OCI-LY3 (cell line): Measurements from ENCODE around the gene AFAP1L1.

Source experiments
- H2AFZ ChIP-seq: fragments of 200-600, 300-600 bp; shearing (Covaris generic); 2 replicates; pipeline ENCODE4 v1.6.0; 2014; ENCODE audit warnings: antibody characterized with exemption, low read depth, low read length
- H3K27ac ChIP-seq: fragments of 200-600, 300-600 bp; sonication (generic); 2 replicates; pipeline ENCODE4 v1.5.1; 2014; ENCODE audit warnings: mild to moderate bottlenecking, low read length, moderate library complexity, mixed read lengths
- H3K27me3 ChIP-seq: fragments of 200-600, 300-600 bp; sonication (generic); 2 replicates; pipeline ENCODE4 v1.6.1; 2014; ENCODE audit warnings: low read depth, low read length, mixed read lengths
- H3K36me3 ChIP-seq: fragments of 200-600, 300-600 bp; sonication (generic); replicated peaks from 2 replicates; pipeline ENCODE3; 2014; ENCODE audit warnings: low read depth, low read length, mixed read lengths
- H3K4me1 ChIP-seq: fragments of 300-600, 200-600 bp; sonication (generic); 2 replicates; pipeline ENCODE4 v1.6.1; 2014; ENCODE audit warnings: low read length, mixed read lengths
- H3K4me2 ChIP-seq: fragments of 200-600, 300-600 bp; sonication (generic); 2 replicates; pipeline ENCODE4 v1.6.1; 2014; ENCODE audit warnings: low read length, mixed read lengths
- H3K4me3 ChIP-seq: fragments of 300-600, 200-600 bp; sonication (generic); 2 replicates; pipeline ENCODE4 v1.5.1; 2014; ENCODE audit warnings: antibody characterized with exemption, mild to moderate bottlenecking, low read length, moderate library complexity
- H3K79me2 ChIP-seq: fragments of 300-600, 200-600 bp; shearing (Covaris generic); 2 replicates; pipeline ENCODE4 v1.6.1; 2014; ENCODE audit warnings: mild to moderate bottlenecking, low read length, mixed read lengths
- H3K9ac ChIP-seq: fragments of 300-600, 200-600 bp; shearing (Covaris generic); 2 replicates; pipeline ENCODE4 v1.6.0; 2014; ENCODE audit warnings: mild to moderate bottlenecking, low read length, moderate library complexity
- H3K9me3 ChIP-seq: fragments of 200-600, 300-600 bp; shearing (Covaris generic); 2 replicates; pipeline ENCODE4 v1.6.1; 2014; ENCODE audit warnings: low read length, mixed read lengths; ENCODE audit not compliant: insufficient read depth
- H4K20me1 ChIP-seq: fragments of 200-600, 300-600 bp; sonication (generic); 2 replicates; pipeline ENCODE4 v1.6.1; 2016; ENCODE audit warnings: low read length, mixed read lengths; ENCODE audit not compliant: insufficient read depth
- EZH2phosphoT487 ChIP-seq: fragments of 200-600 bp; shearing (Covaris generic); IDR thresholded peaks from 2 replicates; pipeline ENCODE4 v1.6.1; 2018; ENCODE audit warnings: antibody characterized with exemption, mixed run types, low read depth
- TF ChIP-seq, protein P1 (sequence below): fragments of 200-600, 300-600 bp; sonication (generic); IDR thresholded peaks from 2 replicates; pipeline ENCODE4 v1.5.1; 2014; ENCODE audit warnings: antibody characterized with exemption, low read length, low read depth

AFAP1L1 gene

DNA sequence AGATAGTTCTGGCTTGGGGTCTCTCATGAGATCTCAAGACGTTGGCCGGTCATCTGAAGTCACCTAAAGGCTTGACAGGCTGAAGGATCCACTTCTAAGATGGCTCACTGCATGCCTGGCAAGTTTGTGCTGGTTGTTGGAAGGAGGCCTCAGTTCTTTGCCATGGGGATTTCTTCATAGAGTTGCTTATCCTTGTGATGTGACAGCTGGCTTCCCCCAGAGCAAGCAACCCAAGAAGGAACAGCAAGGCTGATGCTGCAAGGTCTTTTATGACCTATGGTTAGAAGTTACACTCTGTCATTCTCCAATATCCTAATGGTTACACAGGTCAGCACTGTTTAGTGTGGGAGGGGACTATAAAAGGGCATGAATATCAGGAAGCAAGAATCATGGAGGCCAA, 53.0 kb downstream of the AFAP1L1 start:
- H3K4me3 ChIP-seq = no peak overlapping the region
- H4K20me1 ChIP-seq = no peaks in the 10 kb centered on the region
- H2AFZ ChIP-seq = no peak overlapping the region
- H3K27ac ChIP-seq = no peak overlapping the region
- TF ChIP-seq, protein P1, sequence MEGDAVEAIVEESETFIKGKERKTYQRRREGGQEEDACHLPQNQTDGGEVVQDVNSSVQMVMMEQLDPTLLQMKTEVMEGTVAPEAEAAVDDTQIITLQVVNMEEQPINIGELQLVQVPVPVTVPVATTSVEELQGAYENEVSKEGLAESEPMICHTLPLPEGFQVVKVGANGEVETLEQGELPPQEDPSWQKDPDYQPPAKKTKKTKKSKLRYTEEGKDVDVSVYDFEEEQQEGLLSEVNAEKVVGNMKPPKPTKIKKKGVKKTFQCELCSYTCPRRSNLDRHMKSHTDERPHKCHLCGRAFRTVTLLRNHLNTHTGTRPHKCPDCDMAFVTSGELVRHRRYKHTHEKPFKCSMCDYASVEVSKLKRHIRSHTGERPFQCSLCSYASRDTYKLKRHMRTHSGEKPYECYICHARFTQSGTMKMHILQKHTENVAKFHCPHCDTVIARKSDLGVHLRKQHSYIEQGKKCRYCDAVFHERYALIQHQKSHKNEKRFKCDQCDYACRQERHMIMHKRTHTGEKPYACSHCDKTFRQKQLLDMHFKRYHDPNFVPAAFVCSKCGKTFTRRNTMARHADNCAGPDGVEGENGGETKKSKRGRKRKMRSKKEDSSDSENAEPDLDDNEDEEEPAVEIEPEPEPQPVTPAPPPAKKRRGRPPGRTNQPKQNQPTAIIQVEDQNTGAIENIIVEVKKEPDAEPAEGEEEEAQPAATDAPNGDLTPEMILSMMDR = no peak
- no peak for TF ChIP-seq EZH2phosphoT487
- H3K4me1 ChIP-seq = no peaks in the 10 kb centered on the region
- no peak overlapping the region for H3K9ac ChIP-seq
- no peaks in the 10 kb centered on the region for H3K27me3 ChIP-seq
- no peaks in the 10 kb centered on the region for H3K36me3 ChIP-seq
- H3K4me2 ChIP-seq = no peak overlapping the region
- H3K9me3 ChIP-seq = no peaks in the 10 kb centered on the region
- no peaks in the 10 kb centered on the region for H3K79me2 ChIP-seq

DNA sequence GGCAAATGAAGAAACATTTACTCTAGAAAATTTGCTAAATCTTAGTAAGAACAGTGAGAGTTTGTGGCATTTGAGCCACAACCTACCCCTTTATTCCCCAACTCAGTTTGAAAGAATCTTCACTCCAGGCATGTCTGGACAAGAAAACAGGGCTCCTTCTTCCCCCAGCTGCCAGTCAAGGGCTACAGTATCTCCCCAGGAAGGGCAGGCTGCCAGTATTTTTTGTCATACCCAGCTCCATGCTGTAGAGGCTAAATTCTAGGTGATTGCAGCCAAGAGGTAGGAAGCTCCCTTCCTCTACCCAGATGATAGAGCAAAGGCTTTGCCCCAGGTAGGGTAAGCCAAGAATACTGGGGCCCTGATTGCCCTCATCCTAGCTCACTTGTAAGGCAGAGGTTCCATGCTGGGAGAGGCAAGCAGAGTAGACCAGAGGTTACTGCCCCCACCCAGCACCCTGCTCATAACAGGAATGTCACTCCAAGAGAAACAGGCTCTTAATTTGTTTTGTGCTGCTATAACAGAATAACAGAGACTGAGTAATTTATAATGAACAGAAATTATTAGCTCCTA, 53.6 kb downstream of the AFAP1L1 start:
- Histone ChIP-seq H3K4me3 (no peak overlapping the region), H3K27me3 (no peaks in the 10 kb centered on the region), H3K27ac (no peak overlapping the region), H2AFZ (no peak overlapping the region), H3K9ac (no peak overlapping the region), H3K79me2 (no peaks in the 10 kb centered on the region), H3K36me3 (no peaks in the 10 kb centered on the region), H3K4me1 (no peaks in the 10 kb centered on the region), H3K9me3 (no peaks in the 10 kb centered on the region), H3K4me2 (no peak overlapping the region), H4K20me1 (no peaks in the 10 kb centered on the region)
- TF ChIP-seq EZH2phosphoT487 = no peak
- TF ChIP-seq, protein P1 = no peak

DNA sequence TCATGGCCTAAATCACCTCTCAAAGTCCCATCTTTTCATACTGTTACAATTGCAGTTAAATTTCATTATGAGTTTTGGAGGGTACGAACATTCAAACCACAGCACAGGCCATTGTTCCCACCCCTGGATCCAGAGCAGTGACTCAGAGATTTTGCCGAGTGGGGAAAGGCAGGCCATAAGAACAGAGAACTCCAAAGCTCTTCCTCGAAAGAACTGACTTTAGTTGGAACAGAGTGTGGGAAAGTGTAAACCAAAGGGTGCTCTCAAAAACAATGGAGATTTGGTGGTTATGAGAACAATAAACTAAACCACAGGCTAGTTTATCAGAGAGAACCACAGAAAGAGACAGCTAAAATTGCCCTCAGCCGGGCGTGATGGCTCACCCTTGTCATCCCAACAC, 54.2 kb downstream of the AFAP1L1 start:
- no peak overlapping the region for H3K9ac ChIP-seq
- TF ChIP-seq, protein P1 = no peak
- TF ChIP-seq EZH2phosphoT487 = no peak
- H3K27me3 ChIP-seq = no peaks in the 10 kb centered on the region
- no peaks in the 10 kb centered on the region for H3K4me1 ChIP-seq
- H3K27ac ChIP-seq = no peak overlapping the region
- H3K36me3 ChIP-seq = no peaks in the 10 kb centered on the region
- no peaks in the 10 kb centered on the region for H4K20me1 ChIP-seq
- H2AFZ ChIP-seq = no peak overlapping the region
- no peak overlapping the region for H3K4me3 ChIP-seq
- H3K79me2 ChIP-seq = no peaks in the 10 kb centered on the region
- no peak overlapping the region for H3K4me2 ChIP-seq
- H3K9me3 ChIP-seq = no peaks in the 10 kb centered on the region

DNA sequence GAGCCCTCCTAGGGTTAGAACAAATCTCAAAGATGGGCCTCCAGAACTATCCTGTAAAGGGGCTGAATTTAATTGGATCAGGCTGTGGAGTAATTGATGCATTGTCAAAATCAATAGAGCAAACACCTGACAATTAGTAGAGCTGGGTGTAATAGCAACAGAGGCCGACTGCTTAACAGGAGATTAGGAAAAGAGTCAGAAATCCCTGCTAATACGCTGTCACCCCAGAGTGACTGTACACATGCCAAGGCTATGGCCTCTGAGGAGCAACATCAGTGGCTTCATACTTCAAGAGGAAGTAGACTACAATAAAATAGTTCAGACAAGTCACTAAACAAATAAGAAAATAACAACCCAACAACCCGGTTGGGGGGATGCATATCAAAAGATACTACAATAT, 55.0 kb downstream of the AFAP1L1 start:
- Histone ChIP-seq H2AFZ (no peak overlapping the region), H3K4me1 (no peaks in the 10 kb centered on the region), H3K4me3 (no peak overlapping the region), H3K27me3 (no peaks in the 10 kb centered on the region), H3K4me2 (no peak overlapping the region), H3K36me3 (no peaks in the 10 kb centered on the region), H3K9me3 (no peaks in the 10 kb centered on the region), H3K79me2 (no peaks in the 10 kb centered on the region), H4K20me1 (no peaks in the 10 kb centered on the region), H3K9ac (no peak overlapping the region), H3K27ac (no peak overlapping the region)
- TF ChIP-seq, protein P1 = no peak
- TF ChIP-seq EZH2phosphoT487 = no peak
